ENCODE data around the gene LMNA. TPM values are rescaled to one million over a fixed set of nuclear protein-coding genes. Genes with fewer than 3 reads are reported as not detected.

The LMNA gene
- total RNA-seq, 1 experiment from 2014 or later: 51.0 TPM

DNA sequence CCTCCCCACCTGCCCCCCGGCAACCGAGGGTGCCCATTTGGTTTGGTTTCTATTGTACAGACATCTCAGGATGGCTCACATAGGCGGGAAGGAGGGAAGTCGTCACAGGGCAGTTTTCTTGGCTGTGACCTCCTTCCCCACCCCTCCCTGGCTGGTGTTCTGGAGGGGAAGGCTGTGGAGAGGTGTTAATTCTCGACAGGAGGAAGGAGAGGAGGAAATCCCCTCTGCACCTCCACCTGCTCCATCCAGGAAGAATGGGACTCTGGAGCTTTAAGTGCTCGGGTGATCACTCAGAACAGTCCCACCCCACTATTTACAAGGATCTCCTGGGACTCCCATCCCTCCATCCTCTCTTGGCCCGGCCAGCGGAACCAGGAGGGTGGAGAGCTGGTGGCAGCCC, 39.9 kb upstream of the LMNA start:
- H3K27ac Mint-ChIP-seq: peak overlapping the region in 2 of 3 experiments; percentile 21 to 95; a peak in 5 of 7 replicates
- Histone ChIP-seq H3K79me1 (ENCODE audit: insufficient read depth, low read depth, low read length, poor library complexity, severe bottlenecking) (no peaks in the 10 kb centered on the region), H4K8ac (replicated peaks; ENCODE audit: insufficient read length, low read depth, low read length) (no peak overlapping the region), H3K14ac (ENCODE audit: insufficient read depth, low read length) (no peak overlapping the region), H3K27ac (ENCODE audit: insufficient read length, low read depth, low read length) (no peak overlapping the region), H2AFZ (ENCODE audit: low read length) (no peak overlapping the region), H3K4me2 (ENCODE audit: insufficient read depth, insufficient read length, low read length) (no peak overlapping the region), H3K18ac (ENCODE audit: insufficient read length, low read depth, low read length) (no peak overlapping the region), H3K79me2 (ENCODE audit: insufficient read depth, low read length) (peaks cover 11% of the 10 kb centered on the region; the same call in 1 of the 2 replicates), H3K9me3 (ENCODE audit: control insufficient read depth, low read depth, low read length) (no peaks in the 10 kb centered on the region), H2BK20ac (ENCODE audit: low read depth, low read length, poor library complexity, severe bottlenecking) (no peak overlapping the region), H2BK12ac (ENCODE audit: insufficient read length, low read depth, low read length) (no peak overlapping the region), H4K20me1 (ENCODE audit: control insufficient read depth, insufficient read depth, insufficient read length) (no peaks in the 10 kb centered on the region), H4K5ac (ENCODE audit: insufficient read length, low read depth, low read length) (no peak overlapping the region), H3K9ac (ENCODE audit: extremely low read depth, insufficient read length, low read length) (no peak overlapping the region), H3K56ac (ENCODE audit: insufficient read length, low read depth, low read length) (no peak overlapping the region), H3K4me1 (ENCODE audit: insufficient read depth, low read length) (peaks cover 30% of the 10 kb centered on the region), H2AK5ac (ENCODE audit: insufficient read length, low read length) (no peak overlapping the region), H3K27me3 (ENCODE audit: insufficient read depth, low read length) (no peaks in the 10 kb centered on the region), H2BK120ac (ENCODE audit: low read depth, low read length, poor library complexity, severe bottlenecking) (no peak overlapping the region), H3K23ac (ENCODE audit: insufficient read length, low read depth, low read length) (no peak overlapping the region), H3T11ph (ENCODE audit: low read length) (no peak overlapping the region), H2BK15ac (ENCODE audit: low read depth, low read length) (no peak overlapping the region), H2BK5ac (ENCODE audit: insufficient read length, low read length) (no peak overlapping the region), H3K23me2 (ENCODE audit: insufficient read length, low read depth, low read length, poor library complexity, severe bottlenecking) (no peaks in the 10 kb centered on the region), H3K4ac (ENCODE audit: low read depth, low read length) (no peak overlapping the region), H4K91ac (ENCODE audit: insufficient read length, low read depth, low read length) (no peak overlapping the region)
- no peaks in the 10 kb centered on the region for H3K9me3 Mint-ChIP-seq
- peak overlapping the region in 1 of 2 experiments; percentile 44; a peak in 3 of 5 replicates for H3K4me3 Mint-ChIP-seq
- peaks cover 13 to 64% (median 62%) of the 10 kb centered on the region in 3 experiments; a peak in 6 of 7 replicates for H3K36me3 Mint-ChIP-seq (ENCODE audit: insufficient read depth in 1 of 3, low read depth in 3 of 3)
- TF ChIP-seq CTCF (conservative IDR thresholded peaks at IDR 0.05): no peak
- DNase-seq: peak; percentile 38
- H3K4me1 Mint-ChIP-seq: peaks cover 79 to 92% of the 10 kb centered on the region in 2 experiments
- no CpG with 5 or more reads among the region's 8 CpGs for WGBS (ENCODE audit: extremely low coverage, insufficient read length, low lambda C conversion rate)
- H3K27me3 Mint-ChIP-seq (ENCODE audit: low read depth): no peaks in the 10 kb centered on the region

Data from H9 (cell line).